Esophagus squamous epithelium (tissue), 5 donors: Measurements from ENCODE around the gene SNRPA. TPM values are rescaled to one million over a fixed set of nuclear protein-coding genes. Genes with fewer than 3 reads are reported as not detected.

Experiments used
- DNase-seq: peaks from one replicate; lab custom pipeline; 2025; lab: John Stamatoyannopoulos, UW
- H3K27ac ChIP-seq, 4 donors: fragments of 200-600 bp; sonication (generic); one replicate each; pipeline ENCODE4 v1.5.1; 2016 to 2019; ENCODE audit warnings: mild to moderate bottlenecking in 1 of 4
- H3K27me3 ChIP-seq, 4 donors: fragments of 200-600 bp; sonication (generic); 1 replicate in 3 of 4; 2 replicates in 1 of 4; pipeline versions ENCODE4 v1.5.1 to v1.6.0; 2017 to 2021; ENCODE audit warnings: antibody characterized with exemption in 1 of 4
- H3K36me3 ChIP-seq, 3 donors: fragments of 200-600 bp; sonication (generic); one replicate each; pipeline ENCODE4 v1.5.1; 2016 to 2019
- H3K4me1 ChIP-seq, 3 donors: fragments of 200-600 bp; sonication (generic); one replicate each; pipeline ENCODE4 v1.5.1; 2017 to 2019
- H3K4me3 ChIP-seq, 4 donors: fragments of 200-600 bp; sonication (generic); 1 replicate in 3 of 4; 2 replicates in 1 of 4; pipeline ENCODE4 v1.5.1; 2016 to 2019; ENCODE audit warnings: mild to moderate bottlenecking in 2 of 4, moderate library complexity in 1 of 4
- H3K9me3 ChIP-seq, 3 donors: fragments of 200-600 bp; sonication (generic); one replicate each; pipeline ENCODE4 v1.5.1; 2016 to 2019
- POLR2A ChIP-seq, 4 donors: fragments of 450-650 bp; IDR thresholded peaks; one replicate each; pipeline ENCODE4 v1.6.1; 2017; ENCODE audit warnings: antibody characterized with exemption in 4 of 4, mild to moderate bottlenecking in 4 of 4, moderate library complexity in 3 of 4
- WGBS, 2 donors: methylation state at CpG; one replicate each; pipeline ENCODE4 v1.1.5; 2018; 5-methylcytosine and 5-hydroxymethylcytosine counted together
- intact Hi-C: fragments of 100-400 bp; cut with DNase I; formaldehyde crosslinking; loops from one replicate; pipeline ENCODE4 v1.15.0; 2022
- total RNA-seq, 4 donors: library from RNA; depleted of rRNA; stranded (reverse); fragments of >200 nt; gene quantifications; one replicate each; pipeline ENCODE4 v1.1.0, GENCODE V29; 2016
- TF ChIP-seq, protein P1 (sequence below), 6 experiments: fragments of 450-650 bp in 4 of 6; fragments of 200-600 bp in 2 of 6; sonication (generic) in 2 of 6; IDR thresholded peaks; one replicate each; pipeline ENCODE4 v1.5.1; 2016 to 2019; ENCODE audit warnings: antibody characterized with exemption in 6 of 6, mild to moderate bottlenecking in 4 of 6, moderate library complexity in 4 of 6
- donor health status: DM: yes; HTN: yes; CAD: no.

SNRPA gene
- total RNA-seq, 4 donors from 2014 or later = 45.0 to 79.5 (median 51.0) TPM

DNA sequence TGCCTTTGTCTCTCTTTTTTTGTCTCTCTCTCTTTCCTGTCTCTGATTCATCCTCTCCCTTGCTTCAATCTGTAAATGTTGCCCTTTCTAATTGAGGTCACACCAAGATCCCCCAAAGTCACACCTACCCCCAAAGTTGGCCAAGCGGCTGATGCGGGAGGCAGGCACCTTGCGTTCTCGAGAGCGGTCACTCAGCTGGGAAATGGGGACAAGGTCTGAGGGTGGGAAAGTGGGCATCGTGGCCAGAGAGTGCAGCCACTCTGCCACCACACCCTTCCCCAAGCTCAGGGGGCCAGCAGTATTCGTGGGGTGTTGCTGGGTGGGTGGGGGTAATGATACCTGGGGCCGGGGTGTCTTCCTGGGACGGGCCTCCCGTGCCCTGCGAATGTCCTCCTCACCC lies 37.1 kb upstream of the SNRPA start:
- TF ChIP-seq POLR2A (IDR thresholded peaks at IDR 0.05) = no peak
- TF ChIP-seq, protein P1, sequence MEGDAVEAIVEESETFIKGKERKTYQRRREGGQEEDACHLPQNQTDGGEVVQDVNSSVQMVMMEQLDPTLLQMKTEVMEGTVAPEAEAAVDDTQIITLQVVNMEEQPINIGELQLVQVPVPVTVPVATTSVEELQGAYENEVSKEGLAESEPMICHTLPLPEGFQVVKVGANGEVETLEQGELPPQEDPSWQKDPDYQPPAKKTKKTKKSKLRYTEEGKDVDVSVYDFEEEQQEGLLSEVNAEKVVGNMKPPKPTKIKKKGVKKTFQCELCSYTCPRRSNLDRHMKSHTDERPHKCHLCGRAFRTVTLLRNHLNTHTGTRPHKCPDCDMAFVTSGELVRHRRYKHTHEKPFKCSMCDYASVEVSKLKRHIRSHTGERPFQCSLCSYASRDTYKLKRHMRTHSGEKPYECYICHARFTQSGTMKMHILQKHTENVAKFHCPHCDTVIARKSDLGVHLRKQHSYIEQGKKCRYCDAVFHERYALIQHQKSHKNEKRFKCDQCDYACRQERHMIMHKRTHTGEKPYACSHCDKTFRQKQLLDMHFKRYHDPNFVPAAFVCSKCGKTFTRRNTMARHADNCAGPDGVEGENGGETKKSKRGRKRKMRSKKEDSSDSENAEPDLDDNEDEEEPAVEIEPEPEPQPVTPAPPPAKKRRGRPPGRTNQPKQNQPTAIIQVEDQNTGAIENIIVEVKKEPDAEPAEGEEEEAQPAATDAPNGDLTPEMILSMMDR (IDR thresholded peaks at IDR 0.05) = no peak
- Histone ChIP-seq H3K36me3 (peaks cover 0 to 42% (median 5%) of the 10 kb centered on the region in 3 donors), H3K4me1 (peaks cover 14 to 46% (median 26%) of the 10 kb centered on the region in 3 donors), H3K4me3 (peak overlapping the region in 2 of 4 donors; percentile 81 to 93), H3K27ac (peak overlapping the region; percentile 98 to 100 (median 100)), H3K9me3 (no peaks in the 10 kb centered on the region), H3K27me3 (no peaks in the 10 kb centered on the region)
- DNase-seq = no peak
- intact Hi-C loops = no loop called here
- WGBS, 2 donors = 80 to 86% methylated on average over 1 to 7 of the region's 11 CpGs

DNA sequence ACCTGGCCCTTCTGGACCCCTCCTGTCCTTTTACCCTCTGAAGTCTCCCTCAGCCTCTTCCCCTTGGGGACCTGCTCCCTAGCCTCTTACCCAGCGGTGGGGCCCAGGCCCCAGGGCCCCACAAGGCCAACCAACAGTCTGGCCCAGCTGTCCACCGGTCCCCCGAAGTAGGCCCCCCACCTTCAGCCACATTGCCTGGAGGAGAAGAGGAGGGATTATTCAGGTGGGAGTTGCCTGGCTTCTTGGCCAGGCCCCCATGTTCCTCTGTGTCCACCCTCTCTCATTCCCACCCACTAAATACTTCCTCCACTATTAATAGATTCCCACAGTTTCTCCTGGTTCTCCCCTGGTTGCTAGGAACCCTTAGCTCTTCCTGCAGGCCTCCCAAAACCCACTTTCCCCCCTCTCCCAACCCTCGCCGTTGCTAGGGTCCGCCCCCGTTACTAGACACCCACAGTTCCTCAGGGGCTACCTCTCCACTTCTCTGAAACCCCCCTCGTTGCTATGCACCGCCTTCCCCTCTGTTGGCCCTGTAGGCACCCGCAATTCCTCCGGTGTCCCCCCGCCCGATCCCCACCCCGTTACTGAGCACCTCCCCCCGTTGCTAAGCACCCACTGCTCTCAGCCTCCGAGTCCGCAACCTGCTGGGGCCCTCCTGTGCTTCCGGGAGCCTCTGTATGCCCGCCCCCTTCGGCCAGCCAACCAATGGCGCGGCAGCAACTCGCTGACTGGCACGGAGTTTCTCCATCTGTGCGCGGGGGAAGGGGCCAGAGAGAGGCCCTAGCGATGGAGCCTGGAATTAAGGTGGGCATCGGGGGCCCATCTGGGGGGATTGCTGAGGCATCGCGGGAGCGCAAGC lies 36.3 kb upstream of the SNRPA start:
- peak; percentile 70 for DNase-seq
- intact Hi-C loops = loop anchor here (5.0 kb wide), 1 partner anchor 107 kb away; no protein-coding TSS in a partner anchor
- no peak for TF ChIP-seq POLR2A (IDR thresholded peaks at IDR 0.05)
- TF ChIP-seq, protein P1 (IDR thresholded peaks at IDR 0.05) = no peak
- Histone ChIP-seq H3K4me1 (peaks cover 14 to 53% (median 27%) of the 10 kb centered on the region in 3 donors), H3K27me3 (no peaks in the 10 kb centered on the region), H3K27ac (peak overlapping the region; percentile 98 to 100 (median 100)), H3K36me3 (peaks cover 0 to 34% (median 5%) of the 10 kb centered on the region in 3 donors), H3K9me3 (no peaks in the 10 kb centered on the region), H3K4me3 (peak overlapping the region; percentile 39 to 93 (median 86))
- 2 to 3% methylated on average over 20 to 25 of the region's 31 CpGs for WGBS, 2 donors

DNA sequence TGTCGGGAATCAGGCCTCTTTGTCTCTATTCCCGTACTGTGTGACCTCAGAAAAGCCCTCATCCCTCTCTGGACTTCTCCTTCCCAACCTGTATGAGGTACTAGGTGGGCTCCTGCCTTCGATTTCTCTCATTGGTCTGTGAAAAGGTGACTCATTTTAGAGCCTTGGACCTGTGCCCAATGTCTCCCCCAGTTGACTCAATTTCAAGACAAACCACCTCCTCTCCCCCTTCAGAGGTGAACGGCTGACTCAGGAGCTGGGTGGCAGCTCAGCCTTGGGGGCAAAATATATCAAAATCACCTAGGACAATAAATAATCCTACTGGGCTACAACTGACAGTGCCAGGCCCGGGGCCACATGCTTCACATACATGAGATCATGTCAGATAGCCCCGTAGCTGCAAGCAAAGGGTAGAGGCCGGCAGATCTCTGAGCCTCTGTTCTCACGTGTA lies 34.9 kb upstream of the SNRPA start:
- DNase-seq = no peak
- peak overlapping the region; percentile 81 to 94 (median 92) for H3K4me3 ChIP-seq
- no peaks in the 10 kb centered on the region for H3K9me3 ChIP-seq
- intact Hi-C loops = loop anchor here (5.0 kb wide), 1 partner anchor 109 kb away; no protein-coding TSS in a partner anchor
- WGBS, 2 donors = 0% methylated on average over 7 to 8 of the region's 8 CpGs
- H3K36me3 ChIP-seq = peaks cover 0 to 23% (median 5%) of the 10 kb centered on the region in 3 donors
- H3K27ac ChIP-seq = peak overlapping the region; percentile 98 to 100 (median 100)
- peaks cover 17 to 67% (median 36%) of the 10 kb centered on the region in 3 donors for H3K4me1 ChIP-seq
- no peaks in the 10 kb centered on the region for H3K27me3 ChIP-seq
- no peak for TF ChIP-seq POLR2A (IDR thresholded peaks at IDR 0.05)
- TF ChIP-seq, protein P1 (IDR thresholded peaks at IDR 0.05) = no peak

DNA sequence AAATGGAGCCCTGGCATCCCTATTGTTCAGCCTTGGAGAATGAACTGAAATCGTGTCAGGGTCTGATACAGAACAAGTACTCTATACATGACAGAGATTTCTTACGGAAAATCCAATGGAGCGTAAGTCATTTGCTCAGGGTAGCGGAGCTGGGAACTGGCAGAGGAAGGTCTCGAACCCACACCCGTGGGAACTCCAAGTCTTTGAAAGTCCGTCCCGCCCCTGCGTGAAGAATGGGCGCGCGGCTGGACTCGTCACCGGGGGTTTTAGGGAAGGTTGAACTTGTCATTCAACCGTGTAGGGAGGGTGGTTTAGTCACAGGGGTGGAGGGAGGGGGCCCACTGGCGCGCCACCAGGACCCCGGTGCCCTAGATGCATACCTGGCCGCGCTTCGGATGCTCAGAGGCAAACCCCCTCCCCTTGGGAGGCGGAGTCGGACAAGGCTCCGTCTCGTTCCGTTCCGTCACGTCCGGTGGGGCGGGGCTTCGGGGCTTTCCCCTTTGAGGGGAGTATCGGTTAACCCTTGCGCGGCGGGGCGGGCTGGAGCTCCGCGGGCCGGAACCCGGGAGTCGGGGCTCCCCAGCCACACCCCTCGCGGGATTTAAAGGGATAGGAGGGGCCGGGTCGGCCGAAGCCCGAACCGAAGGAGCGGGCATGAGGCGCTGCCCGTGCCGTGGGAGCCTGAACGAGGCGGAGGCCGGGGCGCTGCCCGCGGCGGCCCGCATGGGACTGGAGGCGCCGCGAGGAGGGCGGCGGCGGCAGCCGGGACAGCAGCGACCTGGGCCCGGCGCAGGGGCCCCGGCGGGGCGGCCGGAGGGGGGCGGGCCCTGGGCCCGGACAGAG lies 34.3 kb upstream of the SNRPA start, which contains the start of the genes COQ8B and ITPKC:
Gene COQ8B, minus strand, starts transcription at position 405 of the 843 bp plus-strand sequence. CDS start 2,254 bp downstream, outside the sequence.
Gene ITPKC, plus strand, starts transcription at position 631 of the 843 bp plus-strand sequence. Its CDS starts 24 bp downstream, at position 655.
- DNase-seq = peak; percentile 89
- no peaks in the 10 kb centered on the region for H3K9me3 ChIP-seq
- no peaks in the 10 kb centered on the region for H3K27me3 ChIP-seq
- intact Hi-C loops = loop anchor here (5.0 kb wide), 1 partner anchor 109 kb away; no protein-coding TSS in a partner anchor
- TF ChIP-seq POLR2A (IDR thresholded peaks at IDR 0.05) = peak in 3 of 4 donors; percentile 86 to 91 (median 89)
- TF ChIP-seq, protein P1 (IDR thresholded peaks at IDR 0.05) = peak in 4 of 6 experiments; percentile 18 to 45 (median 42)
- peaks cover 0 to 24% (median 0%) of the 10 kb centered on the region in 3 donors for H3K36me3 ChIP-seq
- H3K4me1 ChIP-seq = peaks cover 24 to 74% (median 42%) of the 10 kb centered on the region in 3 donors
- peak within 1 kb of the TSS; percentile 81 to 94 (median 92) for H3K4me3 ChIP-seq
- WGBS, 2 donors = 0% methylated on average over 11 to 15 of the region's 76 CpGs
- H3K27ac ChIP-seq = peak within 1 kb of the TSS; percentile 98 to 100 (median 100)
